ENCODE results near the gene POMZP3.
"Not testable (repeated sequence)": the region's sequence is repeated elsewhere in the genome, so short reads cannot be mapped to it uniquely, and the experiment has no call there.

DNA sequence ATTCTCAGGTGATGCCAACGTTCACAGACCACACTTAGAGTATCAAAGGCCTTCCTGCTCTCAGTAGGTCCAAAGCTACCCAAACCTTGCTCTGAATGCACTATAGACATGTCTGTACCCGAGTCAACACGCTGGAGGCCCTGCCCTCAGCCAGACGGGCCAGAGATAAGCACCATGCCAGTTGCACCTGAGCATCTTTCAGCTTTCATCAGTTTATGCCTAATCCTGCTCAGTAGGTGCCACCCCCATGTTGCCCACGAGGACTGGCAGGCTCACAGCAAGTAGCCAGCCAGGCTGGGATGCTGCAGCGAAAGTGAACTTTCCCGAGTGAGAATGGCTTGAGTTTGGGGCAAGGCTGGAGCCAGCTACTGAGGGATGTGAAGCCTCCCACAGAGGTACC lies 18.6 kb downstream of the POMZP3 start:
- TF ChIP-seq, protein P1, sequence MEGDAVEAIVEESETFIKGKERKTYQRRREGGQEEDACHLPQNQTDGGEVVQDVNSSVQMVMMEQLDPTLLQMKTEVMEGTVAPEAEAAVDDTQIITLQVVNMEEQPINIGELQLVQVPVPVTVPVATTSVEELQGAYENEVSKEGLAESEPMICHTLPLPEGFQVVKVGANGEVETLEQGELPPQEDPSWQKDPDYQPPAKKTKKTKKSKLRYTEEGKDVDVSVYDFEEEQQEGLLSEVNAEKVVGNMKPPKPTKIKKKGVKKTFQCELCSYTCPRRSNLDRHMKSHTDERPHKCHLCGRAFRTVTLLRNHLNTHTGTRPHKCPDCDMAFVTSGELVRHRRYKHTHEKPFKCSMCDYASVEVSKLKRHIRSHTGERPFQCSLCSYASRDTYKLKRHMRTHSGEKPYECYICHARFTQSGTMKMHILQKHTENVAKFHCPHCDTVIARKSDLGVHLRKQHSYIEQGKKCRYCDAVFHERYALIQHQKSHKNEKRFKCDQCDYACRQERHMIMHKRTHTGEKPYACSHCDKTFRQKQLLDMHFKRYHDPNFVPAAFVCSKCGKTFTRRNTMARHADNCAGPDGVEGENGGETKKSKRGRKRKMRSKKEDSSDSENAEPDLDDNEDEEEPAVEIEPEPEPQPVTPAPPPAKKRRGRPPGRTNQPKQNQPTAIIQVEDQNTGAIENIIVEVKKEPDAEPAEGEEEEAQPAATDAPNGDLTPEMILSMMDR (IDR thresholded peaks at IDR 0.05): not testable (repeated sequence)
- not testable (repeated sequence) for TF ChIP-seq POLR2A (IDR thresholded peaks at IDR 0.05)

Data from right lobe of liver (tissue), 4 donors.